Stimulated activated naive CD8-positive, alpha-beta T cell treated with anti-CD3 and anti-CD28 coated beads, Interleukin-15, Interleukin-2, amounts not matched to agents 100 ng/mL and 50 ng/mL, for 24 hours (primary cell): Measurements from ENCODE around the gene AKAP1.

Experiments
- H3K27ac Mint-ChIP-seq: one replicate; pipeline ENCODE4 v1.8.0; 2021; ENCODE audit warnings: mild to moderate bottlenecking, mixed read lengths
- H3K27me3 Mint-ChIP-seq: one replicate; pipeline ENCODE4 v1.8.0; 2021; ENCODE audit warnings: mixed read lengths
- H3K36me3 Mint-ChIP-seq: one replicate; pipeline ENCODE4 v1.8.0; 2021; ENCODE audit warnings: low read depth, mixed read lengths
- H3K4me1 Mint-ChIP-seq: one replicate; pipeline ENCODE4 v1.8.0; 2021; ENCODE audit warnings: low read depth, mixed read lengths
- H3K4me3 Mint-ChIP-seq: one replicate; pipeline ENCODE4 v1.8.0; 2021; ENCODE audit warnings: mild to moderate bottlenecking, mixed read lengths
- H3K9me3 Mint-ChIP-seq: one replicate; pipeline ENCODE4 v1.8.0; 2021; ENCODE audit warnings: mixed read lengths

AKAP1 gene, protein sequence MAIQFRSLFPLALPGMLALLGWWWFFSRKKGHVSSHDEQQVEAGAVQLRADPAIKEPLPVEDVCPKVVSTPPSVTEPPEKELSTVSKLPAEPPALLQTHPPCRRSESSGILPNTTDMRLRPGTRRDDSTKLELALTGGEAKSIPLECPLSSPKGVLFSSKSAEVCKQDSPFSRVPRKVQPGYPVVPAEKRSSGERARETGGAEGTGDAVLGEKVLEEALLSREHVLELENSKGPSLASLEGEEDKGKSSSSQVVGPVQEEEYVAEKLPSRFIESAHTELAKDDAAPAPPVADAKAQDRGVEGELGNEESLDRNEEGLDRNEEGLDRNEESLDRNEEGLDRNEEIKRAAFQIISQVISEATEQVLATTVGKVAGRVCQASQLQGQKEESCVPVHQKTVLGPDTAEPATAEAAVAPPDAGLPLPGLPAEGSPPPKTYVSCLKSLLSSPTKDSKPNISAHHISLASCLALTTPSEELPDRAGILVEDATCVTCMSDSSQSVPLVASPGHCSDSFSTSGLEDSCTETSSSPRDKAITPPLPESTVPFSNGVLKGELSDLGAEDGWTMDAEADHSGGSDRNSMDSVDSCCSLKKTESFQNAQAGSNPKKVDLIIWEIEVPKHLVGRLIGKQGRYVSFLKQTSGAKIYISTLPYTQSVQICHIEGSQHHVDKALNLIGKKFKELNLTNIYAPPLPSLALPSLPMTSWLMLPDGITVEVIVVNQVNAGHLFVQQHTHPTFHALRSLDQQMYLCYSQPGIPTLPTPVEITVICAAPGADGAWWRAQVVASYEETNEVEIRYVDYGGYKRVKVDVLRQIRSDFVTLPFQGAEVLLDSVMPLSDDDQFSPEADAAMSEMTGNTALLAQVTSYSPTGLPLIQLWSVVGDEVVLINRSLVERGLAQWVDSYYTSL

DNA sequence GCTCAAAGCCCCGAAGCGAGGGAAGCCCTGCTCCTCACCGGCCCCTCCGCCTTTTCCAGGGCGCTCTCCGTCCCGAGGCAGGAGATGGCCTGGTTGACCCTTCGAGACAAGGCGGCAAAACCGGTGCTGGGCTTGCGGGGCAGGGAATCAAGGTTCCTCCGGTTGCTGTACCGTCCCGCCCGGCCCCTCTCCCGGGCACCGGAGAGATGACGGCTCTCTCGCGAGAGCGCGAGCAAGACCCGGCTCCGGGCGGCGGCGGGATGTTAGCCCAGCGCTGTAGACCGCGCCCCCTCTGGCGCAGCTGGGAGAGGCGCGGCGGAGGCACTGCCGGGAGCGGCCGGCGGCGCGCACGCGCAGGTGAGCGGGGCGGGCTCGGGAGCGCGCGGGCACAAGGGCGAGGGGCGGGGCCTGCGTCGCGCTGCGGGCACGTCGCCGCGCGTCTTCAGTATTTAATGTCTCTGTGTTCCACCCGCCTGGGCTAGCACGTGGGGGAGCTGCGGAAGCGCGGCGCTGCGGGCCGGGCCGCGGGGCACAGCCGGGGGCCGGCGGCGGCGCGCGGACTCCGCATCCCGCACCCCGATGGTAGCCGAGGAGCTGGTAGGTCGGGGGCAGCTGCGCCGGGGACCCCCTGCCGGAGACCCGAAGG, at the start of gene AKAP1:
Gene AKAP1, plus strand, starts transcription at position 445 of the 646 bp plus-strand sequence. CDS start 20,219 bp downstream, outside the sequence.
- Mint-ChIP-seq H3K27me3 (no peaks in the 10 kb centered on the region), H3K27ac (peak within 1 kb of the TSS; percentile 86), H3K4me1 (peaks cover 37% of the 10 kb centered on the region), H3K4me3 (peak within 1 kb of the TSS; percentile 90), H3K9me3 (no peaks in the 10 kb centered on the region), H3K36me3 (peaks cover 17% of the 10 kb centered on the region)

DNA sequence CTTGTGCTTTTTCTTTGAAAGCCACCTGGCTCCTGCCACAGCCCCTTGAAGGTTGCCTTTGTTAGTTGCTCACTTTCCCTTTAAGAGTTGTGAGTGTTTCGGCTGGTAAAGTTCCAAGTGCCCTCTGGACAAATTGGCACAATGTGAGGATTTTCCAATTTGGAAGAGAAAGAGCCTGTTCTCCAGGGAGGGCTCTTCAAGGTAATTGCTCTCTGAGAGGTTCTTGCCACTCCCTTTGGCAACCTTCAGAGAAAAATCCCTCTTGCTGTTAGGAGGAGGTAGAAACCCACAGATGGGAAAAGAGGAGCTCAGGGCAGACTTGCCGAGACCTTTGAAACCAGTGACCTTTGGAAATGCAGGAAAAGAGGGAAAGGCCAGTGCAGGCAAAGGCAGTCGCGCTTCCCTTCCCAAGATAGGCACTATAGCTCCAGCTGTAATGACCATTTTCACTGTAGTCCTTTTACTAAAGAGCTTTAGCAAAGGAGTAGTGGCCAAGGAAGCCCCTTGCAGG, 49.0 kb upstream of the AKAP1 start:
- Mint-ChIP-seq H3K27me3 (peaks cover 33% of the 10 kb centered on the region), H3K4me3 (no peak overlapping the region), H3K4me1 (no peaks in the 10 kb centered on the region), H3K36me3 (no peaks in the 10 kb centered on the region), H3K9me3 (no peaks in the 10 kb centered on the region), H3K27ac (no peak overlapping the region)

GRCh38 chr17:57037411-57037810, 47.6 kb upstream of the AKAP1 start:
- no peaks in the 10 kb centered on the region for H3K4me1 Mint-ChIP-seq
- no peaks in the 10 kb centered on the region for H3K36me3 Mint-ChIP-seq
- no peaks in the 10 kb centered on the region for H3K9me3 Mint-ChIP-seq
- peaks cover 44% of the 10 kb centered on the region for H3K27me3 Mint-ChIP-seq
- H3K27ac Mint-ChIP-seq: no peak overlapping the region
- H3K4me3 Mint-ChIP-seq: no peak overlapping the region

DNA sequence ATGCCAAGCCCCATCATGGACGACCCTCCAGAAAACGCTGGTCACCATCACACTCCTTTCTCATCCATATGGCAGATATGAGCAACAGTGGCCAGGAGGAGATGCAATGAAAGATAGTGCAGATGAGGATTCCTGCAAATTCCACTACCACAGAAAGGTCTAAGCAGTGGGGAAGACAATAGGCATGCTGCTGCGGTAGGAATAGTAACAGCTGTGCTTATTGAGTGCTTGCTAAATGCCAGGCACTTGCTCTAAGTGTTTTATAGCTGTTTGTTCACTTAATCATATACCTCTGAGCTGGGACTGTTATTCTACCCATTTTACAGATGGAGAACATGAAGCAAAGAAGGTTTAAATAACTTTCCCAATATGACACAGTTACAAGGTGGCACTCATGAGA, 46.6 kb upstream of the AKAP1 start:
- Mint-ChIP-seq H3K4me3 (no peak overlapping the region), H3K27me3 (peaks cover 52% of the 10 kb centered on the region), H3K27ac (no peak overlapping the region), H3K36me3 (no peaks in the 10 kb centered on the region), H3K4me1 (no peaks in the 10 kb centered on the region), H3K9me3 (no peaks in the 10 kb centered on the region)

- Mint-ChIP-seq H3K4me3 (no peak overlapping the region), H3K27ac (no peak overlapping the region), H3K36me3 (no peaks in the 10 kb centered on the region), H3K27me3 (peaks cover 69% of the 10 kb centered on the region), H3K9me3 (no peaks in the 10 kb centered on the region), H3K4me1 (peaks cover 5% of the 10 kb centered on the region)
Observed at GRCh38 chr17:57040571-57040970, 44.5 kb upstream of the AKAP1 start.

- H3K36me3 Mint-ChIP-seq: no peaks in the 10 kb centered on the region
- no peaks in the 10 kb centered on the region for H3K9me3 Mint-ChIP-seq
- H3K27me3 Mint-ChIP-seq: peaks cover 73% of the 10 kb centered on the region
- no peak overlapping the region for H3K27ac Mint-ChIP-seq
- peaks cover 20% of the 10 kb centered on the region for H3K4me1 Mint-ChIP-seq
- H3K4me3 Mint-ChIP-seq: no peak overlapping the region
Observed at GRCh38 chr17:57043276-57043675, 41.8 kb upstream of the AKAP1 start.

DNA sequence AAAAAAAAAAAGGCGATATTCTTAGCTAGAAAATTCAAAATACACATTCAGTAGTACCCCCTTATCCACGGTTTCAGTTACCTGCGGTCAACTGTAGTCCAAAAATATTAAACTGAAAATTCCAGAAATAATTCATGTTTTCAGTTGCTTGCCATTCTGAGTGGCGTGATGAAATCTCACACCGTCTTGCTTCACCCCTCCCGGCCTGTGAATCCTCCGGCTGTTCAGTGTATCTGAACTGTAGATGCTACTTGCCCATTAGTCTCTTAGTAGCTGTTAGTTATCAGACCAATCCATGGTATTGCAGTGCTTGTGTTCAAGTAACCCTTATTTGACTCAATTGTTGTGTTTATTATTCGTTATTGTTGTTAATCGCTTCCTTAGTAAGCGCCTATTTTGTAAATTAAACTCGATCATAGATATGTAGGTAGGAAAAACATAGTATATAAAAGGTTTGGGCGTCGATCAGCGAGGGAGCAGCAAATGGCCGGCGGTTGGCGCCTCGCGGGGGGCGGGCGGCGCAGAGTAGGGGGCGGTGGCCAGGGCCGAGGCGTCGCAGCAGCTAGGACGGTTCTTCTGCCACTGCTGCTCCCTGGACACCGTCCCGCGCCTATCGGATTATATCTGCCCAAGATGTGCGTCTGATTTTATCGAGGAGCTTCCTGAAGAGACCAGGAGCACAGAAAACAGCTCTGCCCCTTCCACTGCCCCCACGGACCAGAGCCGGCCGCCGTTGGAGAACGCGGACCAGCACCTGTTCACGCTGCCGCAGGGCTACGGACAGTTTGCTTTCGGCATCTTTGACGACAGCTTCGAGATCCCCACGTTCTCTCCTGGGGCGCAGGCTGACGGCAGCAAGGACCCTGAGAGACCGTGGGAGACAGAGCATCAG, 39.8 kb upstream of the AKAP1 start:
- H3K27me3 Mint-ChIP-seq: peaks cover 62% of the 10 kb centered on the region
- no peak overlapping the region for H3K27ac Mint-ChIP-seq
- H3K36me3 Mint-ChIP-seq: no peaks in the 10 kb centered on the region
- peak overlapping the region; percentile 33 for H3K4me3 Mint-ChIP-seq
- H3K4me1 Mint-ChIP-seq: peaks cover 20% of the 10 kb centered on the region
- H3K9me3 Mint-ChIP-seq: no peaks in the 10 kb centered on the region

DNA sequence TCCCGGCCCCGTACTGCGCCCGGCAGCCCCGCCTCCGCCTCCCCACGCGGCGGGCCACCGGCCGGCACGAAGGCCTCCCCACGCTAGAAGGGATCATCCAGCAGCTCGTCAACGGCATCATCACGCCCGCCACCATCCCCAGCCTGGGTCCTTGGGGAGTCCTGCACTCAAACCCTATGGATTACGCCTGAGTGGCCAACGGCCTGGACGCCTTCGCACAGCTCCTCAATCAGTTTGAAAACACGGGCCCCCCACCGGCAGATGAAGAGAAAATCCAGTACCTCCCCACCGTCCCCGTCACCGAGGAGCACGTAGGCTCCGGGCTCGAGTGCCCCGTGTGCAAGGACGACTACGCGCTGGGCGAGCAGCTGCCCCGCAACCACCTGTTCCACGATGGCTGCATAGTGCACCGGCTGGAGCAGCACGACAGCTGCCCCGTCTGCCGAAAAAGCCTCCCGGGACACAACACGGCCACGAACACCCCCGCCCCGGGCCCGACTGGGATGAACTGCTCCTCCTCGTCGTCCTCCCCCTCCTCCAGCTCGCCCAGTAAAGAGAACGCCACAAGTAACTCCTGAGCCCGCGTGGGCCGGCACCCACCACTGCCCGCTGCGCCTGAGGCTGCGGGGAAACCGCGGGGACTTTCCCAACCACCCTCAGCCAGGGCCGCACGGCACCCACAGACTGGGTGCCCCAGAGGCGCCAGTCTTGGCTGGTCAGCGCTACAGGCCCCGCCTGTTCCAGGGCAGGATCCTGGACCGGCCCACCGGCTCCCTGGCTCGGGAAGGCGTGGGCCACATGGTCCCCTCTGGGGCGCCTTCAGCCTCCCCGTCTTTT, 39.0 kb upstream of the AKAP1 start:
- Mint-ChIP-seq H3K27me3 (peaks cover 56% of the 10 kb centered on the region), H3K4me3 (peak overlapping the region; percentile 78), H3K36me3 (no peaks in the 10 kb centered on the region), H3K4me1 (peaks cover 20% of the 10 kb centered on the region), H3K9me3 (no peaks in the 10 kb centered on the region), H3K27ac (peak overlapping the region; percentile 24)

DNA sequence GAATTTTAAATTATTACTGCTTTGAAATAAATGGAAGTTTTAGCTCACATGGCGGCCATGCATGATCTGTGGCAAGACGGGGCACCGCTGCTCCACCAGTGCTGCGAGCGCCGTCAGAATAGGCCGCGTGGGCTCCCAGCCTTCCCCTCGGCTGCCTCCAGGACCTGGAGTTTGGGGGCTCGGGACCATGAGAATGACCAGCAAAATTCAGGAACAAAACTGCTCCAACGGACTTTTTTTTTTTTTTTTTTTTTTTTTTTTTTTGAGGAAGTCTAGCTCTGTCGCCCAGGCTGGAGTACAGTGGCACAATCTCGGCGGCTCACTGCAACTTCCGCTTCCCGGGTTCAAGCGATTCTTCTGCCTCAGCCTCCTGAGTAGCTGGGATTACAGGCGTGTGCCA, 38.3 kb upstream of the AKAP1 start:
- Mint-ChIP-seq H3K27ac (no peak overlapping the region), H3K4me1 (peaks cover 20% of the 10 kb centered on the region)

GRCh38 chr17:57048096-57048495, 37.0 kb upstream of the AKAP1 start:
- H3K27ac Mint-ChIP-seq: no peak overlapping the region
- peaks cover 20% of the 10 kb centered on the region for H3K4me1 Mint-ChIP-seq
- no peak overlapping the region for H3K4me3 Mint-ChIP-seq
- H3K9me3 Mint-ChIP-seq: no peaks in the 10 kb centered on the region
- peaks cover 41% of the 10 kb centered on the region for H3K27me3 Mint-ChIP-seq
- no peaks in the 10 kb centered on the region for H3K36me3 Mint-ChIP-seq

More for the DNA sequence above, 38.3 kb upstream of the AKAP1 start:
- Mint-ChIP-seq H3K36me3 (no peaks in the 10 kb centered on the region), H3K9me3 (no peaks in the 10 kb centered on the region), H3K4me3 (peak overlapping the region; percentile 78), H3K27me3 (peaks cover 50% of the 10 kb centered on the region)

DNA sequence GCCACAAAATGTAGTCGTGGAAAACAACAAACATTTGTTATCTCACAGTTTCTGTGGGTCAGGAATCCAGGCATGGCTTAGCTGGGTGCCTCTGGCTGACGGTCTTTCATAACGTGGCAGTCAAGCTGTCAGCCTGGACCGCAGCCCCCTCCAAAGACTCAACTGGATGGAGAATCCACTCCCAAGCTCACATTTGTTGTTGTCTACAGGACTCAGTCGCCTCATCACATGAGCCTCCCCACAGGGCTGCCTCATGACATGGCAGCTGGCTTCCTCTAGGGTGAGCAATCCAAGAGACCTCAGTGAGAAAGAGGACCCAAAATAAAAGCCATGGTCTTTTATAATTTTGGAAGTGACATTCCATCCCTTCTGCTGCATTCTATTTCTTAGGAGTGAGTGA, 34.7 kb upstream of the AKAP1 start:
- Mint-ChIP-seq H3K9me3 (no peaks in the 10 kb centered on the region), H3K27ac (no peak overlapping the region), H3K4me3 (no peak overlapping the region), H3K27me3 (peaks cover 23% of the 10 kb centered on the region), H3K4me1 (peaks cover 18% of the 10 kb centered on the region), H3K36me3 (no peaks in the 10 kb centered on the region)

DNA sequence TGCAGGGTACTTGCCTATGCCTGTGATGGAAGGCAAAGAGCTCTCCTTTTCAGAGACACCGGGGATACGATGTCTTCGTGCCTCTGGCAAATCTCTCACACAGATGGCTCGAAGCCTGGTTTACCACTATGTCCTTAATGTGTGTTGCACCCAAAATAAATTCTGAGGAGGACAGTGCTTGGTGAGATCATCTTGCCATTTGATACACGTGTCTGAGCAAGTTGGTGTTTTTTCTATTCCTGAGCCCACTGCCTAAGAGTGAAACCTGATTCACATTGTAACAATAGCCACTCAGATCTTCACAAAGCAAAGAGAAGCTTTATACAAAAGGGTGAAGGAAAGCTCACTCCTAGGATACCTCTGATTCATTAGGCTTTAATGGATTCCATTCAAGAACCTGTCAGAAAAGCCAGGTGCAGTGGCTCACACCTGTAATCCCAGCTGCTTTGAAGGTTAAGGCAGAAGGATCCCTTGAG, 33.1 kb upstream of the AKAP1 start:
- peaks cover 7% of the 10 kb centered on the region for H3K4me1 Mint-ChIP-seq
- peaks cover 9% of the 10 kb centered on the region for H3K27me3 Mint-ChIP-seq
- H3K4me3 Mint-ChIP-seq: no peak overlapping the region
- H3K27ac Mint-ChIP-seq: no peak overlapping the region
- H3K9me3 Mint-ChIP-seq: no peaks in the 10 kb centered on the region
- no peaks in the 10 kb centered on the region for H3K36me3 Mint-ChIP-seq

DNA sequence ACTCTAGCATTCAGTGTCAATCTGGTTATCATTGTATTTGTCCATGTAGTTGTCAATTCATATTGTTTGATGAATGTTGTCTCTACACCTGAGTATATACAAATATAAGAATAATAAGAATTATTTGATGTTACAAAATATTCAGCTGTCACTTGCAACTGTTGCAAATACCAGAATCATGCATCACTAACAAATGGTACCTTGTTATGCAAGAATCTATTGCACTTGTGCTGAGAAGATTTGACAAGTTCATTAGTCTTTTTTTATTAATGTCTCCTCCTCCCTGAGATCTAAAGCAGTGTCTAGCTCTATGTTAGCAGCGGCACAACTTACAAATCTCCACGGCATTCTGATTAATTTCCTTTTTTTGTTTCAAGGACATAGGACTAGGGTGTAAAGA, 22.2 kb upstream of the AKAP1 start:
- Mint-ChIP-seq H3K36me3 (no peaks in the 10 kb centered on the region), H3K27ac (no peak overlapping the region), H3K4me3 (no peak overlapping the region), H3K27me3 (peaks cover 6% of the 10 kb centered on the region), H3K4me1 (no peaks in the 10 kb centered on the region), H3K9me3 (no peaks in the 10 kb centered on the region)
